ENCODE measurements around the gene SPRTN. TPM values are rescaled to one million over a fixed set of nuclear protein-coding genes. Genes with fewer than 3 reads are reported as not detected.

Gene SPRTN
- total RNA-seq, 1 donor from 2014 or later = 10.6 TPM

DNA sequence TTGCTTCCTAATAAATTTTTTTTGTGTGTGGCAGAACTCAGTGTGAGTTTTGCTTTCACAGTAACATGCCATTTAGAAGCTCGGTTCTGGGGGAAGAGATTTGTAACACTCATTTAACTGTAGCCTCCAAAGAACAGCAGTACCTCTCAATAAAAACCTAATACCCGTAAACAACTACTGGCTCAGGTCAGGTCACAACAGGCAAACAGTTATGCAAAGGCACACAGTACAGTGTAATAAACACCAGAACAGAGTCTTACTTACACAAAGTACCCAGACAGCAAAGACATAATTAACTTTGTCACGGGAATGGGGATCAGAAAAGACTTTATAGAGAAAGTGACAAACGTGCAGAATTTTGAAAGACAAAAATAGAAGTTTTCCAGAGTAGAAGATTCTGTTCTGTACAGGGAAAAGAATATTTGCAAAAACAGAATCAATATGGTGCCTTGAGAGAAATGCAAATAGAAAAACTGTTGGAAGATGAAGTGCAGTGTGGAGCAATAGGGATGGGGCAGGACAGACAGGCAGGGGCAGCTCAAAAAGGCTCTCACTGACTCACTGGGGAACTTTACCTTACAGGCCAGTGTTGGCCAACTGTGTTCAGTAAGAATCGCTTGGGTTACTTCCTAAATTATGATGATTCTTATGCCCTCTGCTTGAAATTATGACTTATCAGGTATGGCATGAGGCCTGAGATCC is 45.2 kb downstream of the SPRTN start:
- TF ChIP-seq CTCF (IDR thresholded peaks at IDR 0.05; ENCODE audit: insufficient read depth, low read length, poor library complexity, severe bottlenecking) = no peak
- Histone ChIP-seq H3K4me3 (ENCODE audit: low read depth, low read length) (no peak overlapping the region), H3K27me3 (ENCODE audit: control insufficient read depth, insufficient read depth, low read length) (no peaks in the 10 kb centered on the region), H3K36me3 (ENCODE audit: control insufficient read depth, insufficient read depth, low read length) (no peaks in the 10 kb centered on the region)
- no peak for DNase-seq (ENCODE audit: low read depth)

DNA sequence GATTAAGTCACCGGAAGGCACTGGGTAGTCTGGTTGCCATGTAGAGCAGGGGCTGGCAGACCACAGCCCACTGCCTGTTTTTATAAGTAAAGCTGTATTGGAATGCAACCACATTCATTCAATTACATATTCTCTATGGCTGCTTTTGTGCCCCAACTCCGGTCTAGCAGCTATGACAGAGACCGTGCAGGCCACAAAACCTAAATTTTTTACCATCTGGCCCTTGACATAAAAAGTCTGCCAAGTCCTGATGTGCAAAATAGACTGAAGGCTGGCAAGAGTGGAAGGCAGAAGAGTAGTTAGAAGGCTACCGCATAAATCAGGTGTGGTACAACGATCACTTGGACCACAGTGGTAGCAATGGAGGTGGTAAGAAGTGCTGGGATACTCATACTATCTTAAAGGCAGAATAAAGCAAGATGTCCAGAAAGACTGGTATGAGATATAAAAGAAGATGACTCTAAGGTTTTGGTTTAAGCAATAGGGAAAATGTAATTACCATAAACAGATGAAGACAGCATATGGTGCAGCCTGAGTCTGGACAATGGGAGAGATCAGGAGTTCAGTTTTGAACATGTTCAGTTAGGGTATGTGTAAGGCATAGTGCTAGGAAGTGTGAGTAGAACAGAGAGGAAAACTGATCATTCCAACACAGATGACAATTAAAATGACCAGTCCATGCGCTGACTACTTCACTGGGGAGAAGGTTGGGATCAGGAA is 46.8 kb downstream of the SPRTN start:
- TF ChIP-seq CTCF (IDR thresholded peaks at IDR 0.05; ENCODE audit: insufficient read depth, low read length, poor library complexity, severe bottlenecking) = no peak
- Histone ChIP-seq H3K27me3 (ENCODE audit: control insufficient read depth, insufficient read depth, low read length) (no peaks in the 10 kb centered on the region), H3K4me3 (ENCODE audit: low read depth, low read length) (no peak overlapping the region), H3K36me3 (ENCODE audit: control insufficient read depth, insufficient read depth, low read length) (no peaks in the 10 kb centered on the region)
- no peak for DNase-seq (ENCODE audit: low read depth)

- no peak for DNase-seq (ENCODE audit: low read depth)
- Histone ChIP-seq H3K36me3 (ENCODE audit: control insufficient read depth, insufficient read depth, low read length) (no peaks in the 10 kb centered on the region), H3K4me3 (ENCODE audit: low read depth, low read length) (no peak overlapping the region), H3K27me3 (ENCODE audit: control insufficient read depth, insufficient read depth, low read length) (no peaks in the 10 kb centered on the region)
- no peak for TF ChIP-seq CTCF (IDR thresholded peaks at IDR 0.05; ENCODE audit: insufficient read depth, low read length, poor library complexity, severe bottlenecking)
Measured at GRCh38 chr1:231385416-231385748, 47.3 kb downstream of the SPRTN start.

GRCh38 chr1:231386466-231386865 is 48.4 kb downstream of the SPRTN start:
- H3K4me3 ChIP-seq (ENCODE audit: low read depth, low read length) = no peak overlapping the region
- no peak for TF ChIP-seq CTCF (IDR thresholded peaks at IDR 0.05; ENCODE audit: insufficient read depth, low read length, poor library complexity, severe bottlenecking)
- H3K27me3 ChIP-seq (ENCODE audit: control insufficient read depth, insufficient read depth, low read length) = no peaks in the 10 kb centered on the region
- DNase-seq (ENCODE audit: low read depth) = no peak
- H3K36me3 ChIP-seq (ENCODE audit: control insufficient read depth, insufficient read depth, low read length) = no peaks in the 10 kb centered on the region

DNA sequence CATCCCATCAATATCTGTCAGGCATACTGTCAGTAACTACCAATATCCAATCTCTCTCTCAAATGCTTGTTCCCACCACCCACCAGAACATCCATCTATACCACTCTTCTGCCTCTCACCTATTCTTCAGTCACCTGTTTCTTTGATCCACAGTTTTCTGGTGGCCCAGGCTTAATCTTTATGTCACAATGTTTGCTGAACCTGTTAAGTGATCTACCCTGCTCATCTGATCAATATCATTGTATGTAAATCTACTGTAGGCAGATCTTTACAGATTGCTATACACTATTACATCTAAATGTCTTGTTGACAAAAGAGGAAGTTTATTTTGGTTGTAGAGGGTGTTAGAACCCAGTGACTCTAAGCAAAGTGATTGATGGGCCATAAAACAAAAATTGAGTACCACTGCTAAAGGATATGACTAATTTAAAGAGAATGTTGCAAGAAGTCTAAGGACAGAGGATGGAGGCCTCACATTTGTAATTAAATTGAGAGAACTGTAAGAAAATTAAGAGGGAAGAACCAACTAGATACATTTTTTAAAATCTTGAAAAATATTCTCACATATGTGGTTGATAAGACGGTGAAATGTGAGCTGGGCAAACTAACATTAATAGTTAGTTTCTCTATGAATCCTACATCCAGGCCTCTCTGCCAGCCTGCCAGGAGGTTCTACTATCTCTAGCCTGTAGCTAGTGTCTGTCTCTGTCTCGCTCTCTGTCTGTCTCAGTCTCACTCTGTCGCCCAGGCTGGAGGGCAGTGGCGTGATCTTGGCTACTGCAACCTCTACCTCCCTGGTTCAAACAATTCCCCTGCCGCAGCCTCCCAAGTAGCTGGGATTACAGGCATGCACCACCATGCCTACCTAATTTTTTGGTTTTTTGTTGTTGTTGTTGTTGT is 49.9 kb downstream of the SPRTN start:
- no peak for DNase-seq (ENCODE audit: low read depth)
- no peak overlapping the region for H3K4me3 ChIP-seq (ENCODE audit: low read depth, low read length)
- TF ChIP-seq CTCF (IDR thresholded peaks at IDR 0.05; ENCODE audit: insufficient read depth, low read length, poor library complexity, severe bottlenecking) = no peak
- H3K27me3 ChIP-seq (ENCODE audit: control insufficient read depth, insufficient read depth, low read length) = no peaks in the 10 kb centered on the region
- H3K36me3 ChIP-seq (ENCODE audit: control insufficient read depth, insufficient read depth, low read length) = no peaks in the 10 kb centered on the region
